ENCODE results near the gene DNAJC5.
"Not testable (repeated sequence)": the region's sequence is repeated elsewhere in the genome, so short reads cannot be mapped to it uniquely, and the experiment has no call there.

The DNAJC5 gene

GRCh38 chr20:63970714-63971431, 75.9 kb downstream of the DNAJC5 start:
- DNase-seq, result no peak

- not testable (repeated sequence) for DNase-seq
Measured at GRCh38 chr20:63971960-63972311, 77.0 kb downstream of the DNAJC5 start.

GRCh38 chr20:63972312-63973159, 77.6 kb downstream of the DNAJC5 start:
- DNase-seq, result no peak

- no peak for DNase-seq
Measured at GRCh38 chr20:63973160-63973479, 78.2 kb downstream of the DNAJC5 start.

- no peak for DNase-seq
Measured at GRCh38 chr20:63973636-63974401, 78.9 kb downstream of the DNAJC5 start.

GRCh38 chr20:63974402-63975200, 79.7 kb downstream of the DNAJC5 start:
- DNase-seq, result no peak

GRCh38 chr20:63976511-63976910, 81.6 kb downstream of the DNAJC5 start:
- DNase-seq, result not testable (repeated sequence)

- DNase-seq, result no peak
Measured at GRCh38 chr20:63976980-63977738, 82.2 kb downstream of the DNAJC5 start.

- DNase-seq, result peak; percentile 62
Measured at GRCh38 chr20:63977739-63978276, 82.9 kb downstream of the DNAJC5 start.

GRCh38 chr20:63978319-63979228, 83.6 kb downstream of the DNAJC5 start:
- peak; percentile 81 for DNase-seq

- no peak for DNase-seq
Measured at GRCh38 chr20:63979229-63979556, 84.3 kb downstream of the DNAJC5 start.

GRCh38 chr20:63979557-63980316, 84.8 kb downstream of the DNAJC5 start, which contains the start of gene SAMD10:
TSS of gene SAMD10 (minus strand) at chr20:63979642. CDS start at chr20:63979467, 175 bp downstream.
- no peak for DNase-seq

- no peak for DNase-seq
Measured at GRCh38 chr20:63980317-63980805, 85.4 kb downstream of the DNAJC5 start.

GRCh38 chr20:63980806-63981728, 86.1 kb downstream of the DNAJC5 start, which contains the start of gene PRPF6:
TSS of gene PRPF6 (plus strand) at chr20:63981132. CDS start at chr20:63981246, 114 bp downstream.
- peak; percentile 91 for DNase-seq

- DNase-seq, result no peak
Measured at GRCh38 chr20:63982937-63983336, 88.0 kb downstream of the DNAJC5 start.

Data from NK-92 treated with Interleukin-12 subunit alpha and Interleukin-12 subunit beta, amount 100 ng/mL, for 24 hours (cell line).